AG04450 (cell line): Measurements from ENCODE around the gene RRP8. TPM values are rescaled to one million over a fixed set of nuclear protein-coding genes. Genes with fewer than 3 reads are reported as not detected.

Source experiments
- CTCF ChIA-PET: fragments of 300-600, 350-600 bp; formaldehyde crosslinking; extraction: SDS; loops from one replicate; lab custom pipeline; 2022; ENCODE audit warnings: antibody characterized with exemption, inconsistent platforms; lab: Charles Lee
- POLR2A ChIA-PET: fragments of 350-600 bp; formaldehyde crosslinking; extraction: SDS; loops from one replicate; lab custom pipeline; 2021; ENCODE audit warnings: antibody characterized with exemption, inconsistent platforms; lab: Yijun Ruan, JAX
- DNase-seq: peaks from one replicate; pipeline ENCODE4 v3.0.0-alpha.2; 2011; ENCODE audit warnings: low read depth, low spot score
- H3K27ac ChIP-seq: one replicate; pipeline ENCODE4 v1.5.1; 2012; ENCODE audit warnings: low read depth, low read length, control low read depth
- H3K27me3 ChIP-seq: one replicate; pipeline ENCODE4 v1.6.0; 2012; ENCODE audit warnings: low read length; ENCODE audit not compliant: control insufficient read depth, insufficient read depth
- H3K4me3 ChIP-seq: 2 replicates; pipeline ENCODE4 v1.5.1; 2011; ENCODE audit warnings: mild to moderate bottlenecking, low read depth, low read length, control low read depth
- H3K9me3 ChIP-seq: 2 replicates; pipeline ENCODE4 v1.5.1; 2012; ENCODE audit warnings: low read length; ENCODE audit not compliant: control insufficient read depth, insufficient read depth
- CTCF ChIP-seq: IDR thresholded peaks from 2 replicates; pipeline ENCODE4 v1.5.1; 2011; ENCODE audit warnings: low read depth, low read length, control low read depth, inconsistent platforms
- polyA plus RNA-seq: library from polyadenylated mRNA; depleted of rRNA; stranded (reverse); fragments of >200 nt; gene quantifications from 2 replicates; pipeline ENCODE4 v1.2.3, GENCODE V29; 2011

RRP8 gene
- polyA plus RNA-seq, 1 experiment = 16.3 TPM

GRCh38 chr11:6599449-6599848, 4.0 kb downstream of the RRP8 start:
- TF ChIP-seq CTCF = no peak
- Histone ChIP-seq H3K27me3 (no peaks in the 10 kb centered on the region), H3K9me3 (no peaks in the 10 kb centered on the region), H3K27ac (no peak overlapping the region), H3K4me3 (no peak overlapping the region)
- ChIA-PET CTCF (interaction anchor here (1.1 to 1.7 kb wide), 2 partner anchors 14 to 84 kb away, joined by 3 to 6 read pairs; partner anchors contain the start of gene MRPL17), POLR2A (no interaction called here)
- no peak for DNase-seq

- Histone ChIP-seq H3K27ac (no peak overlapping the region), H3K9me3 (no peaks in the 10 kb centered on the region), H3K27me3 (no peaks in the 10 kb centered on the region), H3K4me3 (no peak overlapping the region)
- ChIA-PET POLR2A (no interaction called here), CTCF (interaction anchor here (0.6 to 1.0 kb wide), 2 partner anchors 68 to 70 kb away, joined by 3 to 5 read pairs; no protein-coding TSS in a partner anchor)
- TF ChIP-seq CTCF = no peak
- DNase-seq = no peak
These were observed 4.9 kb downstream of the RRP8 start for GRCh38 chr11:6598555-6598954.

GRCh38 chr11:6596239-6596877, 7.1 kb downstream of the RRP8 start:
- H3K9me3 ChIP-seq = no peaks in the 10 kb centered on the region
- CTCF ChIA-PET = interaction anchor here (0.9 to 1.1 kb wide), 3 partner anchors 87 to 217 kb away, joined by 3 to 5 read pairs (median 4); partner anchors contain the start of gene MRPL17

GRCh38 chr11:6594142-6594768, 9.2 kb downstream of the RRP8 start:
- TF ChIP-seq CTCF = no peak
- H3K27me3 ChIP-seq = no peaks in the 10 kb centered on the region
- no peak overlapping the region for H3K27ac ChIP-seq
- ChIA-PET POLR2A (interaction anchor here (0.5 kb wide), 1 partner anchor 130 kb away, joined by 6 read pairs; no protein-coding TSS in a partner anchor), CTCF (interaction anchor here (1.2 to 1.9 kb wide), 5 partner anchors 10 to 216 kb away, joined by 3 to 6 read pairs (median 4); partner anchors contain the start of gene MRPL17)
- H3K4me3 ChIP-seq = no peak overlapping the region
- no peaks in the 10 kb centered on the region for H3K9me3 ChIP-seq
- DNase-seq = no peak

More at GRCh38 chr11:6596239-6596877, 7.1 kb downstream of the RRP8 start:
- no peak for TF ChIP-seq CTCF
- Histone ChIP-seq H3K27me3 (no peaks in the 10 kb centered on the region), H3K4me3 (no peak overlapping the region), H3K27ac (no peak overlapping the region)
- POLR2A ChIA-PET = no interaction called here
- DNase-seq = no peak

- ChIA-PET CTCF (interaction anchor here (1.1 kb wide), 1 partner anchor 57 kb away, joined by 3 read pairs; no protein-coding TSS in a partner anchor), POLR2A (no interaction called here)
- Histone ChIP-seq H3K9me3 (peaks cover 3% of the 10 kb centered on the region; the same call in 1 of the 2 replicates), H3K27ac (no peak overlapping the region), H3K27me3 (no peaks in the 10 kb centered on the region), H3K4me3 (no peak overlapping the region)
- TF ChIP-seq CTCF = no peak
- no peak for DNase-seq
These were observed 15.4 kb downstream of the RRP8 start for GRCh38 chr11:6588018-6588417.
